Measurements from ENCODE around the gene EXOC5.

Gene EXOC5

GRCh38 chr14:57302883-57303282 is 34.2 kb upstream of the EXOC5 start:
- H3K4me1 ChIP-seq (ENCODE audit: low read length) = no peaks in the 10 kb centered on the region
- no peaks in the 10 kb centered on the region for H3K36me3 ChIP-seq (replicated peaks; ENCODE audit: low read depth, low read length)
- no peak overlapping the region for H3K9ac ChIP-seq (ENCODE audit: low read length)
- no peak overlapping the region for H3K4me2 ChIP-seq (ENCODE audit: low read length)
- H3K27ac ChIP-seq (ENCODE audit: low read length) = no peak overlapping the region
- H3K79me2 ChIP-seq (ENCODE audit: low read length) = no peaks in the 10 kb centered on the region
- TF ChIP-seq EZH2phosphoT487 (IDR thresholded peaks at IDR 0.05; ENCODE audit: low read depth) (no peak), CTCF (IDR thresholded peaks at IDR 0.05; ENCODE audit: low read depth, low read length) (no peak)
- no peaks in the 10 kb centered on the region for H3K27me3 ChIP-seq (ENCODE audit: low read depth, low read length)
- H3K9me3 ChIP-seq (ENCODE audit: insufficient read depth, low read length) = no peaks in the 10 kb centered on the region
- H4K20me1 ChIP-seq (ENCODE audit: insufficient read depth, low read length) = no peaks in the 10 kb centered on the region
- H3K4me3 ChIP-seq (ENCODE audit: low read length) = no peak overlapping the region
- no peak overlapping the region for H2AFZ ChIP-seq (ENCODE audit: low read depth, low read length)

- H3K4me3 ChIP-seq (ENCODE audit: low read length) = no peak overlapping the region
- H2AFZ ChIP-seq (ENCODE audit: low read depth, low read length) = no peak overlapping the region
- no peaks in the 10 kb centered on the region for H3K27me3 ChIP-seq (ENCODE audit: low read depth, low read length)
- no peaks in the 10 kb centered on the region for H3K79me2 ChIP-seq (ENCODE audit: low read length)
- no peak overlapping the region for H3K9ac ChIP-seq (ENCODE audit: low read length)
- no peak overlapping the region for H3K4me2 ChIP-seq (ENCODE audit: low read length)
- no peaks in the 10 kb centered on the region for H4K20me1 ChIP-seq (ENCODE audit: insufficient read depth, low read length)
- H3K36me3 ChIP-seq (replicated peaks; ENCODE audit: low read depth, low read length) = no peaks in the 10 kb centered on the region
- H3K9me3 ChIP-seq (ENCODE audit: insufficient read depth, low read length) = no peaks in the 10 kb centered on the region
- no peaks in the 10 kb centered on the region for H3K4me1 ChIP-seq (ENCODE audit: low read length)
- no peak for TF ChIP-seq CTCF (IDR thresholded peaks at IDR 0.05; ENCODE audit: low read depth, low read length)
- no peak for TF ChIP-seq EZH2phosphoT487 (IDR thresholded peaks at IDR 0.05; ENCODE audit: low read depth)
- no peak overlapping the region for H3K27ac ChIP-seq (ENCODE audit: low read length)
These were observed 30.8 kb upstream of the EXOC5 start for GRCh38 chr14:57299511-57299910.

DNA sequence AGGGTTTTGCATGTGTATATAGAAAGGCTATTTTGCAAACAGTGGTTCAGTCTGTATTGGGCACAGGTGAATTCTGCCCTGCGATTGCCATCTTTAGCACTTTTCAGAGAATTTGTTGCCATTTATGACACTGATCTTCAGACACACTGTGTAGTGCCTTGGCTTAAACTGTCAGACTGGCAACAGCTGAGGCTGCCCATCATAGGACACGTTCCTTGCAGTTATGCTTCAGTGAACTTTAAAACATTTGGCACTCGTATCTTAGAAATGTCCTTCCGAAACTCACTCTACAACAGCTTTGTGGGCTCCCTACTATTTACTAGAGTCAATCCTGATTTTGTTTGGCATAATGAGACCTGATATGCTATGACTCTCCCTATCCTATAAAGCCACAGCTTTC is 29.1 kb upstream of the EXOC5 start:
- H3K27me3 ChIP-seq (ENCODE audit: low read depth, low read length) = no peaks in the 10 kb centered on the region
- no peak overlapping the region for H2AFZ ChIP-seq (ENCODE audit: low read depth, low read length)
- no peaks in the 10 kb centered on the region for H3K79me2 ChIP-seq (ENCODE audit: low read length)
- no peaks in the 10 kb centered on the region for H3K4me1 ChIP-seq (ENCODE audit: low read length)
- no peaks in the 10 kb centered on the region for H3K36me3 ChIP-seq (replicated peaks; ENCODE audit: low read depth, low read length)
- H3K4me2 ChIP-seq (ENCODE audit: low read length) = no peak overlapping the region
- no peaks in the 10 kb centered on the region for H4K20me1 ChIP-seq (ENCODE audit: insufficient read depth, low read length)
- H3K9ac ChIP-seq (ENCODE audit: low read length) = no peak overlapping the region
- no peaks in the 10 kb centered on the region for H3K9me3 ChIP-seq (ENCODE audit: insufficient read depth, low read length)
- TF ChIP-seq EZH2phosphoT487 (IDR thresholded peaks at IDR 0.05; ENCODE audit: low read depth) = no peak
- TF ChIP-seq CTCF (IDR thresholded peaks at IDR 0.05; ENCODE audit: low read depth, low read length) = no peak
- no peak overlapping the region for H3K27ac ChIP-seq (ENCODE audit: low read length)
- no peak overlapping the region for H3K4me3 ChIP-seq (ENCODE audit: low read length)

- Histone ChIP-seq H3K27ac (ENCODE audit: low read length) (no peak overlapping the region), H3K9ac (ENCODE audit: low read length) (no peak overlapping the region), H3K4me3 (ENCODE audit: low read length) (no peak overlapping the region), H3K79me2 (ENCODE audit: low read length) (no peaks in the 10 kb centered on the region), H3K4me1 (ENCODE audit: low read length) (no peaks in the 10 kb centered on the region), H3K36me3 (replicated peaks; ENCODE audit: low read depth, low read length) (no peaks in the 10 kb centered on the region), H4K20me1 (ENCODE audit: insufficient read depth, low read length) (no peaks in the 10 kb centered on the region), H3K9me3 (ENCODE audit: insufficient read depth, low read length) (no peaks in the 10 kb centered on the region), H3K27me3 (ENCODE audit: low read depth, low read length) (no peaks in the 10 kb centered on the region), H3K4me2 (ENCODE audit: low read length) (no peak overlapping the region), H2AFZ (ENCODE audit: low read depth, low read length) (no peak overlapping the region)
- TF ChIP-seq EZH2phosphoT487 (IDR thresholded peaks at IDR 0.05; ENCODE audit: low read depth) = no peak
These were observed 26.5 kb upstream of the EXOC5 start for GRCh38 chr14:57295239-57295638.

Data from OCI-LY3 (cell line).